Gastroesophageal sphincter (tissue), 3 donors: ENCODE measurements around the gene PTRH1.

ENCODE experiments used
- POLR2A ChIP-seq, 2 donors: fragments of 450-650 bp; IDR thresholded peaks; one replicate each; pipeline ENCODE4 v1.6.1; 2017; ENCODE audit warnings: antibody characterized with exemption in 2 of 2, mild to moderate bottlenecking in 2 of 2, moderate library complexity in 1 of 2
- TF ChIP-seq, protein P1 (sequence below), 4 experiments: fragments of 200-600 bp in 2 of 4; fragments of 450-650 bp in 2 of 4; sonication (generic) in 1 of 4; IDR thresholded peaks; one replicate each; pipeline ENCODE4 v1.5.1; 2017 to 2019; ENCODE audit warnings: antibody characterized with exemption in 4 of 4, mild to moderate bottlenecking in 2 of 4, moderate library complexity in 2 of 4

DNA sequence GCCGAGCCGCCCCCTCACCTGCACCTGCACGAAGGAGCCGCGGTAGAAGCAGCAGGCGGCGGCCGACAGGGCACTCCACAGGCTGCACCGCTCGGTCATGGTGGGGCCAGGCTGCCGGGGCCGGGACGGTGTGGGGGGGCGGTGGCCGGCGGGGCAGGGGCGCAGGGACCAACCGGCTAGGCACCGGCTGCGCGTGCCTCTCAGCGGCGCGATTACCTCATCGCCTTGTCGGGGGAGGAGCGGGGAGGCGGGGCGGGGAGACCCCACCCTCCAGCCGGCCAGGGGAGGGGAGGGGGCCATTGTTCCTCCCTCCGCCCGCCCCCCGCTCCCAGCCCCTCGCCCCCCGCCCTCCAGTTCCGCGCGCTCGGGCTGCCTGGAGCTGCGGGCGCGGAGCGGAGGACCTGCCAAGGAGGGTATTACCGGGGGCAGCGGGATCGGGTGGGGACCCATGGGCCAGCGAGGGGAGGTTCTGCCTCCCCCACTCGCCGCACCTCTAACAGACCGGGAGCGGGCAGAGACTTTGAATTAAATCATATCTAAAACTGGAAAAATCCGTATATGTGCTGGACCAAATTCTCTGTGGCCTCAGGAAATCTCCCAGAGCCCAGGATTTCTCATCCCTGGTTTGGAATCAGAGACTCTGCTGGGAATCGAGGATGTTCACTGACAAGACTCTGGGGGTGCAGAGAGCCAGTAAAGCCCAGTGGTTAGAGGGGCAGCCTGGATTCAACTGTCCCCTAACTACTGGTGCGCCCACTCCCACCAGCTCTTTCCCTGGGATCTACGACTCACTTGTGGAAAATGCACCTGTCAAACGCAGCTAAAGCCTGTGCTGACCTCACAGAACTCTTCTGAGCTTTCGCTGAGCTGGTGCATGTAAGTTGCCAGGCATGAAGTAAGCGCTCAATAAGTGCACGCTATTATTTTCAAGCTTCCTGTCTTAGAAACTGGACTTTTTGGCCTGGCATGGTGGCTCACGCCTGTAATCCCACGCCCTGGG is 39.9 kb upstream of the PTRH1 start:
- TF ChIP-seq, protein P1, sequence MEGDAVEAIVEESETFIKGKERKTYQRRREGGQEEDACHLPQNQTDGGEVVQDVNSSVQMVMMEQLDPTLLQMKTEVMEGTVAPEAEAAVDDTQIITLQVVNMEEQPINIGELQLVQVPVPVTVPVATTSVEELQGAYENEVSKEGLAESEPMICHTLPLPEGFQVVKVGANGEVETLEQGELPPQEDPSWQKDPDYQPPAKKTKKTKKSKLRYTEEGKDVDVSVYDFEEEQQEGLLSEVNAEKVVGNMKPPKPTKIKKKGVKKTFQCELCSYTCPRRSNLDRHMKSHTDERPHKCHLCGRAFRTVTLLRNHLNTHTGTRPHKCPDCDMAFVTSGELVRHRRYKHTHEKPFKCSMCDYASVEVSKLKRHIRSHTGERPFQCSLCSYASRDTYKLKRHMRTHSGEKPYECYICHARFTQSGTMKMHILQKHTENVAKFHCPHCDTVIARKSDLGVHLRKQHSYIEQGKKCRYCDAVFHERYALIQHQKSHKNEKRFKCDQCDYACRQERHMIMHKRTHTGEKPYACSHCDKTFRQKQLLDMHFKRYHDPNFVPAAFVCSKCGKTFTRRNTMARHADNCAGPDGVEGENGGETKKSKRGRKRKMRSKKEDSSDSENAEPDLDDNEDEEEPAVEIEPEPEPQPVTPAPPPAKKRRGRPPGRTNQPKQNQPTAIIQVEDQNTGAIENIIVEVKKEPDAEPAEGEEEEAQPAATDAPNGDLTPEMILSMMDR (IDR thresholded peaks at IDR 0.05), result no peak
- no peak for TF ChIP-seq POLR2A (IDR thresholded peaks at IDR 0.05)
